ENCODE data around the gene FMOD. TPM values are rescaled to one million over a fixed set of nuclear protein-coding genes. Genes with fewer than 3 reads are reported as not detected.
"Not testable (repeated sequence)": the region's sequence is repeated elsewhere in the genome, so short reads cannot be mapped to it uniquely, and the experiment has no call there.

Gene FMOD
- total RNA-seq, 4 donors from 2014 or later = 50.6 to 179 (median 90.4) TPM

- TF ChIP-seq CTCF (IDR thresholded peaks at IDR 0.05) = no peak
- DNase-seq (ENCODE audit: low spot score) (no peak), ATAC-seq (ENCODE audit: low FRiP score) (no peak)
These were observed 50.2 kb downstream of the FMOD start for GRCh38 chr1:203300441-203301330.

GRCh38 chr1:203299719-203300429 lies 51.0 kb downstream of the FMOD start:
- not testable (repeated sequence) for DNase-seq (ENCODE audit: low spot score); ATAC-seq (ENCODE audit: low FRiP score)

GRCh38 chr1:203299169-203299568 lies 51.8 kb downstream of the FMOD start:
- DNase-seq (ENCODE audit: low spot score) (no peak), ATAC-seq (ENCODE audit: low FRiP score) (no peak)
- TF ChIP-seq CTCF (IDR thresholded peaks at IDR 0.05) = no peak

- ATAC-seq (ENCODE audit: low FRiP score) = no peak
- DNase-seq (ENCODE audit: low spot score) = no peak
- TF ChIP-seq CTCF (IDR thresholded peaks at IDR 0.05) = no peak
These were observed 54.4 kb downstream of the FMOD start for GRCh38 chr1:203296460-203297073.

GRCh38 chr1:203295796-203296195 lies 55.1 kb downstream of the FMOD start:
- TF ChIP-seq CTCF (IDR thresholded peaks at IDR 0.05) = no peak
- ATAC-seq (ENCODE audit: low FRiP score) (no peak), DNase-seq (ENCODE audit: low spot score) (no peak)

GRCh38 chr1:203291201-203292096 lies 59.5 kb downstream of the FMOD start:
- DNase-seq (ENCODE audit: low spot score) (no peak), ATAC-seq (ENCODE audit: low FRiP score) (no peak)
- TF ChIP-seq CTCF (IDR thresholded peaks at IDR 0.05) = no peak

Small RNA genes lying within 50 kb of the gene (small RNA-seq; reads per million reads assigned to genes)
- gene AL359837.1 (not detected), gene RNU6-487P (not detected)

Other genes with a start within 250 kb of the FMOD start
- gene ADORA1, start 223.4 kb downstream of the FMOD start, total RNA-seq = 1 to 10 TPM; 1.4 to 4.3 (median 2.6) TPM
- gene MYBPH, start 175.3 kb downstream of the FMOD start, total RNA-seq = under 1 TPM in 1 of 4 donors, not detected in 3; 0.37 TPM
- 100 to 1,000 TPM in 2 of 4 donors, 10 to 100 TPM in 1, under 1 TPM in 1; 0.47 to 338 (median 124) TPM for gene CHI3L1, start 164.4 kb downstream of the FMOD start, total RNA-seq
- 10 to 100 TPM in 1 of 4 donors, 1 to 10 TPM in 2, under 1 TPM in 1; 0.19 to 17.7 (median 2.3) TPM for gene CHIT1, start 121.4 kb downstream of the FMOD start, total RNA-seq
- gene BTG2, start 45.6 kb downstream of the FMOD start, total RNA-seq = 100 to 1,000 TPM in 3 of 4 donors, 10 to 100 TPM in 1; 76.3 to 654 (median 238) TPM
- gene PRELP, start 124.7 kb upstream of the FMOD start, total RNA-seq = 100 to 1,000 TPM in 1 of 4 donors, 10 to 100 TPM in 3; 67.3 to 115 (median 83.2) TPM
- gene OPTC, start 143.0 kb upstream of the FMOD start, total RNA-seq = not detected

Measured in omental fat pad (tissue), 4 donors.